CD4-positive, CD25-positive, alpha-beta regulatory T cell (primary cell): ENCODE results near the gene SPINT2. TPM values are rescaled to one million over a fixed set of nuclear protein-coding genes. Genes with fewer than 3 reads are reported as not detected.

Source experiments
- ATAC-seq, 2 donors: fragments of 150-1000 bp; cut with Tn5 transposase; one replicate each; pipeline ENCODE4 v1.10.0; 2021; ENCODE audit warnings: low read depth in 2 of 2, moderate number of reproducible peaks in 2 of 2, moderate library complexity in 1 of 2
- DNase-seq, 3 donors: peaks; one replicate each; pipeline versions ENCODE4 v3.0.0 to v3.0.0-alpha.2; 2012 to 2022; ENCODE audit warnings: mixed read lengths in 1 of 3
- H3K27ac ChIP-seq: one replicate; pipeline ENCODE4 v1.7.0; 2013; ENCODE audit warnings: mild to moderate bottlenecking, low read length; ENCODE audit not compliant: insufficient read depth, poor library complexity, severe bottlenecking
- H3K27me3 ChIP-seq: one replicate; pipeline ENCODE4 v1.7.0; 2013; ENCODE audit warnings: low read length; ENCODE audit not compliant: control insufficient read depth, insufficient read depth
- H3K36me3 ChIP-seq: one replicate; pipeline ENCODE4 v1.7.0; 2013; ENCODE audit warnings: mild to moderate bottlenecking, low read length, moderate library complexity; ENCODE audit not compliant: control insufficient read depth, insufficient read depth
- H3K4me1 ChIP-seq: 2 replicates; pipeline ENCODE4 v1.7.0; 2013; ENCODE audit warnings: mild to moderate bottlenecking, low read length; ENCODE audit not compliant: insufficient read depth, control insufficient read depth, poor library complexity, severe bottlenecking
- H3K4me3 ChIP-seq: one replicate; pipeline ENCODE4 v1.7.0; 2013; ENCODE audit warnings: low read depth, mild to moderate bottlenecking, low read length, moderate library complexity
- H3K9me3 ChIP-seq, 2 experiments: 1 replicate in 1 of 2; 2 replicates in 1 of 2; pipeline ENCODE4 v1.7.0; 2013; ENCODE audit warnings: low read length in 2 of 2, mild to moderate bottlenecking in 1 of 2, moderate library complexity in 1 of 2; ENCODE audit not compliant: control insufficient read depth in 2 of 2
- H3K27ac Mint-ChIP-seq, 3 donors: one replicate each; pipeline ENCODE4 v1.8.0; 2020 to 2022; ENCODE audit warnings: mild to moderate bottlenecking in 3 of 3, mixed read lengths in 3 of 3, moderate library complexity in 2 of 3
- H3K27me3 Mint-ChIP-seq: one replicate; pipeline ENCODE4 v1.8.0; 2022; ENCODE audit warnings: mild to moderate bottlenecking, mixed read lengths
- H3K36me3 Mint-ChIP-seq: one replicate; pipeline ENCODE4 v1.8.0; 2020; ENCODE audit warnings: mixed read lengths
- H3K4me1 Mint-ChIP-seq, 4 donors: one replicate each; pipeline ENCODE4 v1.8.0; 2020 to 2022; ENCODE audit warnings: mixed read lengths in 4 of 4, mild to moderate bottlenecking in 1 of 4
- H3K4me3 Mint-ChIP-seq, 4 donors: one replicate each; pipeline ENCODE4 v1.8.0; 2020 to 2022; ENCODE audit warnings: mild to moderate bottlenecking in 4 of 4, mixed read lengths in 4 of 4, moderate library complexity in 3 of 4
- H3K9me3 Mint-ChIP-seq, 7 donors: one replicate each; pipeline ENCODE4 v1.8.0; 2020 to 2022; ENCODE audit warnings: mixed read lengths in 7 of 7, mild to moderate bottlenecking in 3 of 7, moderate library complexity in 2 of 7
- polyA plus RNA-seq, 4 donors: library from polyadenylated mRNA; unstranded; fragments of 300-500 nt; fragmentation: Illumina TruSeq; gene quantifications; one replicate each; pipeline ENCODE4 v1.2.3, GENCODE V29; 2021
- total RNA-seq: library from RNA; stranded (reverse); gene quantifications from one replicate; pipeline ENCODE4 v1.2.3, GENCODE V29; 2022

The SPINT2 gene
- total and polyA plus RNA-seq, 5 donors from 2014 or later = 15.6 to 70.4 (median 40.0) TPM

DNA sequence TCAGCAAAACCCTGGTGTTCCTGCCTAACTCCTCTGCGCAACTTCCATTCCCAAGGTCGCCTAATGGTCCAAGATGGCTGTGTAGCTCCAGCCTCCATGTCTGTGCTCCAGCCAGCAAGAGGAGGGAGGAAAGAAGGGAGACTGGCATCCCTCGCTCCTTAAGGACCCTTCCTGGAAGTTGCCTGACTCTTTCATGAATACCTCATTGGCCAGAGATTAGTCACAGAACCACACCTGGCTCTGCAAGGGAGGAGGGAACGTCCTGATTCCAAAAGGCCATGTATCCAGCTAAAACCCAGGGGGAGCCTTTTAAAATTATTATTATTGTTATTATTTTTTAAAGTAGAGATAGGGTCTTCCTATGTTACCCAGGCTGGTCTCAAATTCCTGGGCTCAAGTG lies 60.1 kb downstream of the SPINT2 start:
- DNase-seq (no peak), ATAC-seq (no peak)
- Mint-ChIP-seq H3K4me3 (no peak overlapping the region), H3K36me3 (peaks cover 30% of the 10 kb centered on the region), H3K9me3 (no peaks in the 10 kb centered on the region), H3K4me1 (peaks cover 12 to 29% (median 21%) of the 10 kb centered on the region in 4 donors), H3K27ac (no peak overlapping the region), H3K27me3 (no peaks in the 10 kb centered on the region)
- Histone ChIP-seq H3K4me3 (no peak overlapping the region), H3K36me3 (peaks cover 22% of the 10 kb centered on the region), H3K27ac (no peak overlapping the region), H3K27me3 (no peaks in the 10 kb centered on the region), H3K4me1 (peaks cover 24% of the 10 kb centered on the region), H3K9me3 (no peaks in the 10 kb centered on the region)

DNA sequence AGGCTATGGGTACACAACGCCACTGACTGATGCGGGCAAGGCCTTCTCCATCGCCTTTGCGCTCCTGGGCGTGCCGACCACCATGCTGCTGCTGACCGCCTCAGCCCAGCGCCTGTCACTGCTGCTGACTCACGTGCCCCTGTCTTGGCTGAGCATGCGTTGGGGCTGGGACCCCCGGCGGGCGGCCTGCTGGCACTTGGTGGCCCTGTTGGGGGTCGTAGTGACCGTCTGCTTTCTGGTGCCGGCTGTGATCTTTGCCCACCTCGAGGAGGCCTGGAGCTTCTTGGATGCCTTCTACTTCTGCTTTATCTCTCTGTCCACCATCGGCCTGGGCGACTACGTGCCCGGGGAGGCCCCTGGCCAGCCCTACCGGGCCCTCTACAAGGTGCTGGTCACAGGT lies 62.2 kb downstream of the SPINT2 start:
- Mint-ChIP-seq H3K27me3 (no peaks in the 10 kb centered on the region), H3K4me1 (peaks cover 9 to 13% (median 12%) of the 10 kb centered on the region in 4 donors), H3K4me3 (no peak overlapping the region), H3K9me3 (no peaks in the 10 kb centered on the region), H3K36me3 (peaks cover 33% of the 10 kb centered on the region), H3K27ac (peak overlapping the region in 1 of 3 donors; percentile 63)
- ATAC-seq (no peak), DNase-seq (no peak)
- no peak overlapping the region for H3K27ac ChIP-seq
- H3K4me3 ChIP-seq = no peak overlapping the region
- no peaks in the 10 kb centered on the region for H3K27me3 ChIP-seq
- H3K36me3 ChIP-seq = peaks cover 22% of the 10 kb centered on the region
- H3K9me3 ChIP-seq = no peaks in the 10 kb centered on the region
- peaks cover 3% of the 10 kb centered on the region for H3K4me1 ChIP-seq

DNA sequence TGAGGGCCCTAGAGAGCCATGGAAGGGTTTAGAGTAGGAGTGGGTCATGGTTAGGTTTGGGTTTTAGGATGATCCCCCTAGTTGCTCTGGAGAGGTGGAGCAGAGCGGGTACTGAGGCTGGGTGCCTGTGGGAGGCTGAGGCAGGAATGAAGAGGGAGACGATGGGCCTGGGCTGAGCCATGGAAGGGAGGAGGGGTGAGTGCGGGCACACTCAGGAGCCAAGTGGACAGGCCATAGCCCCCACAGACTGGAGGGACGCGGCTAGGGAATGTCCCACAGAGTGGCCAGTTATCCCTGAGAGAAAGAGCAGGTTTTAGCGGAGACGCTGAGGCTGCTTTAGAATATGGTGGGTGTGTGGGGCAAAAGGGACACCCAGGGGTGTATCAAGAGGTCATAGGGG lies 65.3 kb downstream of the SPINT2 start:
- Histone ChIP-seq H3K9me3 (no peaks in the 10 kb centered on the region), H3K36me3 (peaks cover 22% of the 10 kb centered on the region), H3K4me1 (no peaks in the 10 kb centered on the region), H3K4me3 (no peak overlapping the region), H3K27ac (no peak overlapping the region), H3K27me3 (no peaks in the 10 kb centered on the region)
- H3K4me3 Mint-ChIP-seq = no peak overlapping the region
- peak overlapping the region in 1 of 3 donors; percentile 18 for H3K27ac Mint-ChIP-seq
- H3K4me1 Mint-ChIP-seq = peaks cover 0 to 5% (median 1%) of the 10 kb centered on the region in 4 donors
- no peaks in the 10 kb centered on the region for H3K27me3 Mint-ChIP-seq
- no peaks in the 10 kb centered on the region for H3K9me3 Mint-ChIP-seq
- H3K36me3 Mint-ChIP-seq = peaks cover 28% of the 10 kb centered on the region
- DNase-seq (no peak), ATAC-seq (no peak)

DNA sequence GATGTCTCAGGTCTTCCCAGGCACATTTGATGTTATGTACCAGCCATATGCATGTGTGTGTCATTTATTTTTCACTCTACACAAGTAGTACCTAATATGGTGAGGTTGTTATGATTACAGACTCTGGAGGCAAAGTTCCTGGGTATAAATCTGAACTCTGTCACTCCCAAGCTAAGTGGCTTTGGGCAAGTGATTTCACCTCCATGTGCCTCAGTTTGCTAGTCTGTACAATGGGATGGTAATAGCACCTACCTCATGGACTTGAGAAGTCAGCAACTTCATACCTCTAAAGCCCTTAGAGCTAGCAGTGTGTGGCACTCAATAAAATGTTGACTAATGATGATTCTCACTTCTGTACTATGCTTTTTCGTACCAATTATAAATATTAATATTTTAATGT lies 67.4 kb downstream of the SPINT2 start:
- peaks cover 16% of the 10 kb centered on the region for H3K36me3 ChIP-seq
- DNase-seq = no peak
- no peaks in the 10 kb centered on the region for H3K27me3 ChIP-seq
- no peak overlapping the region for H3K4me3 ChIP-seq
- no peaks in the 10 kb centered on the region for H3K9me3 ChIP-seq
- peaks cover 4% of the 10 kb centered on the region for H3K4me1 ChIP-seq
- H3K27ac ChIP-seq = no peak overlapping the region
- H3K36me3 Mint-ChIP-seq = peaks cover 20% of the 10 kb centered on the region
- H3K9me3 Mint-ChIP-seq = no peaks in the 10 kb centered on the region
- no peaks in the 10 kb centered on the region for H3K27me3 Mint-ChIP-seq
- no peak for ATAC-seq
- no peak overlapping the region for H3K27ac Mint-ChIP-seq
- peaks cover 0 to 9% (median 4%) of the 10 kb centered on the region in 4 donors for H3K4me1 Mint-ChIP-seq
- no peak overlapping the region for H3K4me3 Mint-ChIP-seq

DNA sequence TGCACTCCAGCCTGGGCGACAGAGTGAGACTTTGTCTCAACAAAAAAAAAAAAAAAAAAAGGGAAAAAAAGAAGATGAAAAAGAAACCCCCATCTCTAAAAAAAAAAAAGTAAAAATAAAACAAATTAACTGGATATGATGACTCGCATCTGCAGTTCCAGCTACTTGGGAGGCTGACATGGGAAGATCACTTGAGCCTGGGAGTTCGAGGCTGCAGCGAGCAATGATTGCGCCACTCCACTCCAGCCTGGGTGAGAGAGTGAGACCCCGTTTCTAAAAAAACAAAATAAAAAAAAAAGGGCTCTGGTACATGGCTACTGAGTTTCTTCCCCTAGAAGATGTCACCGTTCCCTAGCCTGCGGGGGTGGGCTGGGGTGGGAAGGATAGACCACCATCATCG lies 68.9 kb downstream of the SPINT2 start:
- Histone ChIP-seq H3K36me3 (peaks cover 1% of the 10 kb centered on the region), H3K27ac (no peak overlapping the region), H3K27me3 (no peaks in the 10 kb centered on the region), H3K4me1 (peaks cover 14% of the 10 kb centered on the region), H3K9me3 (no peaks in the 10 kb centered on the region), H3K4me3 (no peak overlapping the region)
- Mint-ChIP-seq H3K27ac (no peak overlapping the region), H3K4me1 (peaks cover 0 to 17% (median 4%) of the 10 kb centered on the region in 4 donors), H3K36me3 (peaks cover 11% of the 10 kb centered on the region), H3K4me3 (no peak overlapping the region), H3K9me3 (no peaks in the 10 kb centered on the region), H3K27me3 (no peaks in the 10 kb centered on the region)
- ATAC-seq (no peak), DNase-seq (no peak)

DNA sequence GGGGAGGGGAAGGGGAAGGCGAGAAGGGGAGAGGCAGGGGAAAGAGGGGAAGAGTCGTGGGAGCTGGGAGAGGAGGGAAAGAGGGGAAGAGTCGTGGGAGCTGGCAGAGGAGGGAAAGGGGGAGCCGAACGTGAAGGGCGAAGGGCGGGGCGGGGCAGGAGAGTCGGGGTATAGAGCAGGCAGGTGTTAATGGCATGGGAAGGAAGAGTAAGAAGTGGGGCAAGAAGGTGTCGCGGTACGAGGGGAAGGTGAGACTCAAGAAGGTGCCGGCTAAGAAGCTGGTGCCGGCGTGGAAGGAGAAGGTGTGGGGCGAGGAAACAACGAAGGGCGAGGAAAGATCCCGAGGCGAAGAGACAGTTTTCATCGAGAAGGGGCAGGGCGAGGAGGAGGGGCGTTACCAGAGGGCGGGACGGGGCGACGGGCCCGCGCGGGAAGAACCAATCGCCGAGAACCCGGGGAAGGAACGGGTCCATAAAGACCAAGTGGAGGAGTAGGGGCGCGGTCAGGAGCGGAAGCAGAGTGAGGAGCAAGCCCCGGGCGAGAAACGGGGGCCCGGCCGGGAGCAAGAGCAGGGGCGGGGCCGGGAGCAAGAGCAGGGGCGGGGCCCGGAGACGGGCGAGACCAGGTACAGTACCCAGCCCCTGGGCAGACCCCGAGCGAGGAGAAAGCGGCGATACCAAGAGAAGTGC lies 71.7 kb downstream of the SPINT2 start:
- Mint-ChIP-seq H3K27me3 (no peaks in the 10 kb centered on the region), H3K36me3 (no peaks in the 10 kb centered on the region), H3K9me3 (no peaks in the 10 kb centered on the region)

DNA sequence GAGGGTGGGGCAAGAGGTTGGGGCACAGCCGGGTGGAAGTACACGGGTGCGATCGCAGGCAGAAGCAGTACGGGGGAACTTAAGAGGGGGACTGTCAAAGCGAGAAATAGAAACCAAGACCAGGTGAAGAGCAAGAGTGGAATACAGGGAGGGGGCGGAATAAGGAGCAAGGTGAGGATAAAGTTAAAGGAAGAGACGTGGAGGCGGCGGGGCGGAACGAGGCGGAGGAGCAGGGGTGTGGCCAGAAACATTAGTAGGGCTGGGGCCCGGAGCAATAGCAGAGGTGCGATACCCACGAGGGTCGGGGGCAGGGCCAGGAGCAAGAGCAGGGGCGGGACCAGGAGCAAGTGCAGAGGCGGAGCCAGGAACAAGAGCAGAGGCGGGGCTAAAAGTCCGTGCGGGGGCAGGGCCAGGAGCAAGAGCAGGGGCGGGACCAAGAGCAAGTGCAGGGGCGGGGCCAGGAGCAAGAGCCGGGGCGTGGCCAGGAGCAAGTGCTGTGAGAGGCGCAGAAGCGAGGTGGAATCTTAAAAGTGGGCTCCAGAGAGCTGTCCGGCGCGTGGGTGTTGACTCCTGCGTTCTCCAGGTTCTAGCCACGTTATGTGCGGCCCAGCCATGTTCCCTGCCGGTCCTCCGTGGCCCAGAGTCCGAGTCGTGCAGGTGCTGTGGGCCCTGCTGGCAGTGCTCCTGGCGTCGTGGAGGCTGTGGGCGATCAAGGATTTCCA lies 72.4 kb downstream of the SPINT2 start:
- Mint-ChIP-seq H3K27me3 (no peaks in the 10 kb centered on the region), H3K4me1 (peaks cover 0 to 28% (median 6%) of the 10 kb centered on the region in 4 donors), H3K27ac (peak overlapping the region; percentile 93 to 100 (median 98)), H3K36me3 (no peaks in the 10 kb centered on the region), H3K9me3 (no peaks in the 10 kb centered on the region), H3K4me3 (peak overlapping the region; percentile 94 to 98 (median 96))
- Histone ChIP-seq H3K27me3 (no peaks in the 10 kb centered on the region), H3K9me3 (no peaks in the 10 kb centered on the region), H3K27ac (peak overlapping the region; percentile 96), H3K4me1 (peaks cover 14% of the 10 kb centered on the region), H3K4me3 (peak overlapping the region; percentile 77), H3K36me3 (no peaks in the 10 kb centered on the region)
- peak; percentile 61 to 66 for ATAC-seq
- DNase-seq = peak; percentile 91 to 98 (median 94)

More for the DNA sequence above, 71.7 kb downstream of the SPINT2 start:
- H3K36me3 ChIP-seq = no peaks in the 10 kb centered on the region
- H3K4me3 ChIP-seq = peak overlapping the region; percentile 77
- DNase-seq (peak; percentile 91 to 97 (median 93)), ATAC-seq (peak; percentile 62 to 69)
- H3K27ac Mint-ChIP-seq = peak overlapping the region; percentile 95 to 100 (median 98)
- peak overlapping the region; percentile 96 for H3K27ac ChIP-seq
- H3K4me1 ChIP-seq = peaks cover 14% of the 10 kb centered on the region
- no peaks in the 10 kb centered on the region for H3K27me3 ChIP-seq
- peaks cover 0 to 28% (median 6%) of the 10 kb centered on the region in 4 donors for H3K4me1 Mint-ChIP-seq
- H3K4me3 Mint-ChIP-seq = peak overlapping the region; percentile 94 to 98 (median 96)
- H3K9me3 ChIP-seq = no peaks in the 10 kb centered on the region
